A549 treated with RU486 at 1 μM for 4 hours (cell line): ENCODE results near the gene ACACB. TPM values are rescaled to one million over a fixed set of nuclear protein-coding genes. Genes with fewer than 3 reads are reported as not detected.

Experiments used
- total RNA-seq: library from RNA; stranded (reverse); fragments of 200-300 nt; extraction: Qiagen RNA extraction; gene quantifications from 5 replicates; pipeline ENCODE4 v1.2.3, GENCODE V29; 2022; ENCODE audit warnings: low read depth

ACACB gene
- total RNA-seq, result 3.6 to 8.3 TPM (median 6.5 TPM) in 5 replicates

DNA sequence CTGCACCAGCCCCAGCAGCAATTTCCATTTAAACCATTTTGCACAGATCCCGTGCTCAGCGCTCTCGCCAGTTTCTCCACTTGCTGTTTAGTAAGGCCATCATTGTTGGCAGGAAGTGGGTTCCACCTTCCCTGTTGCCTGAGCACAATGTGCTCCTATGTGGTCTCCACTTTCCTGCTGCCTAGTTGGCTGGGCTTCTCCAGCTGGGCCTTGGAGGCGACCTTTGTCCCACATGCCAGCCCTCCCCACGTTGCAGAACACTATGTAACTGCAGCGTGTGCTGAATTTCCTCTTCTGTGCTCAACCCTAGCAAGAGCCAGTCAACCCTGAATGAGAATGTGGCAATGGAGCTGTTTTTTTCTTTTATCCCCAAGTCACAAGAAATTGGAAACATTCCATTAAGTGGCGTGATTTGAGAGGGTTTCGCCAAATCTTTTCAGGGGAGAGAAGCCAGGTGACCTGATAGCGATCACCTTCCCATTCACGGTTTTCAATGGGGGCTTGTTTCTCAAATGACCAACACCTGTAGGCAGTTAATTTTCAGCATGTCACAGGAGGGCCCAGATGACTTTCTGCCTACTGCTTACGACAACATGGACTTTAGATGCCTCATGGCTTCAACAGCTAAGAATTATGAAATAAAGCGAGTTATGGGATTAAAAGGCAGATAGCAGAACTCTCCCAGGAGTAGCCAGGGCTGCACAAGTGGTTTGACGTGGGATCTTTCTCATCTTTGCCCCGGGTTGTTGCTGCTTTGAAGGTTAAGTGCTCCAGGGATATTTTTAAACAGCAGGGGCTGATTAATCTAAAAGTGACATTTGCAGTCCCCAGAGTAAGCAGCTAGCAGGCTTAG, at the start of gene ACACB:
Gene ACACB (plus strand): TSS at position 830 of the 853 bp plus-strand sequence. CDS start 22,819 bp downstream, outside the sequence.

DNA sequence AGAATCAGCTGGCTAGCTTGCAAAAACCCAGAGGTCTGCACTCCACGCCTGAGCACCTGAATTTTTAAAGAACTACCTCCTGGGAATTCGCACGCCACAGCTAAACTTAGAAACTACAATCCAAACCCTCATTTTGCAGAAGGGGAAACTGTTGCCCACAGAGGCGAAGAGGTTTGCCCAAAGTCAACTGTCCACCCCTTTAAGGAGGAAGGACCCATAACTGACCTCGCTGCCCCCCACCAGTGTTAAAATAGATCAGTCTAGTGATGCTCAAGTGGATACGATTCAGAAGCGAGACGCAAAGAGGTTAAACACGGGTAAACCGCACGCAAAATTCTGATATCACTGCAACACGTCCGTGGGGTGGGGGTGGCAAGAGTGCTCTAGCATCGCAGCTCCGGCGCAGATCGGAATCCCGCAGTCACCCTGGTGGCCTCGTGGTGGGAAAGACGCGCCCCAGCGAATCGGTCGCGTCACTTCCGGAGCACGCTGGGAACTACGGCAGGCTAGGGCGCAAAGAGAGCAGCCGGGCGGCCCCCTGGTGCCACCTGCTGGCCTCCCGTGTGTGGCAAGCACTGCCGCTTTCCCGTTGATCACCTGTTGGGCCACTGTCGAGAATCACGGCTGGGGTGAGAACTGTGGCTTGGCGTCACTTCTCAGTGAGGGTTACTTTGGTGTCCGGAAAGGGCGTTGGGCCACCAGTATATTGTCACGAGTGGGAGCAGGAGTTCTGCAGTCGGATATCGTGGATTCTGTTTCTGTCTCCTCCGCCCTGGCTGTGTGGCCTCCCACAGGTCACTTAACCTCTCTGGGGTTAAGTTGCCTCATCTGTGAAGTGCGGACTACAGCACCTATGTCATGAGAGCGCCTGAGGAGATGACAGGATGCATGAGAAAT, 23.1 kb upstream of the ACACB start, which contains the start of gene ALKBH2:
Gene ALKBH2 (minus strand): TSS at position 451 of the 897 bp plus-strand sequence. CDS start 686 bp downstream, outside the sequence.

DNA sequence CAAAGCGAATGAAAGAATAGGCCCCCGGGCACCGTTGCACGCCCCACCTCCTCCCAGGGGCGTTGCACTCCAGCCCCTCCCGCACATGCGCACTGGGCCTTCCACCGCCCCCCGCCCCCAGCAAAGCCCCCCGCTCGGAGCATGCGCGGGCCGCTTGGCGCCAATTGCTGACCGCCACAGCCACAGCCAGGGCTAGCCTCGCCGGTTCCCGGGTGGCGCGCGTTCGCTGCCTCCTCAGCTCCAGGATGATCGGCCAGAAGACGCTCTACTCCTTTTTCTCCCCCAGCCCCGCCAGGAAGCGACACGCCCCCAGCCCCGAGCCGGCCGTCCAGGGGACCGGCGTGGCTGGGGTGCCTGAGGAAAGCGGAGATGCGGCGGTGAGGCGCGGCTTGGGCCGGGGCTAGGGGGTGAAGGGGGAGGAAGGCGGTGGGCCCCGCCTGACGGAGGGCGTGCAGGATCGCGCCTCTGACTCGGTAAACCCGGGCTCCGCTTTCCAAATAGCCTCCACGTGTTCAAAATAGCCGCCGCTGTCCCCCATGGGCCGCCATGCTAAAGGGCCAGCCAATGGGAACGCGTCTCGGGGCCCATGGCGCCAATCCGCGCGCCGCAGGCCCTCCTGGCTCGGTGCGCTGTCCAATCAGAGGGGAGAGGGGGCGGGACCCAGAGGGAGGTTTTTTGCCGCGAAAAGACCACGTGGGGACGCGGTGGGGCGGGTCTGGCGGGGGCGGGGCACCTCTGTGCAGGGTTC, 18.8 kb upstream of the ACACB start, which contains the start of gene UNG:
Gene UNG (plus strand): TSS at position 163 of the 748 bp plus-strand sequence. CDS start 83 bp downstream, at position 246.

DNA sequence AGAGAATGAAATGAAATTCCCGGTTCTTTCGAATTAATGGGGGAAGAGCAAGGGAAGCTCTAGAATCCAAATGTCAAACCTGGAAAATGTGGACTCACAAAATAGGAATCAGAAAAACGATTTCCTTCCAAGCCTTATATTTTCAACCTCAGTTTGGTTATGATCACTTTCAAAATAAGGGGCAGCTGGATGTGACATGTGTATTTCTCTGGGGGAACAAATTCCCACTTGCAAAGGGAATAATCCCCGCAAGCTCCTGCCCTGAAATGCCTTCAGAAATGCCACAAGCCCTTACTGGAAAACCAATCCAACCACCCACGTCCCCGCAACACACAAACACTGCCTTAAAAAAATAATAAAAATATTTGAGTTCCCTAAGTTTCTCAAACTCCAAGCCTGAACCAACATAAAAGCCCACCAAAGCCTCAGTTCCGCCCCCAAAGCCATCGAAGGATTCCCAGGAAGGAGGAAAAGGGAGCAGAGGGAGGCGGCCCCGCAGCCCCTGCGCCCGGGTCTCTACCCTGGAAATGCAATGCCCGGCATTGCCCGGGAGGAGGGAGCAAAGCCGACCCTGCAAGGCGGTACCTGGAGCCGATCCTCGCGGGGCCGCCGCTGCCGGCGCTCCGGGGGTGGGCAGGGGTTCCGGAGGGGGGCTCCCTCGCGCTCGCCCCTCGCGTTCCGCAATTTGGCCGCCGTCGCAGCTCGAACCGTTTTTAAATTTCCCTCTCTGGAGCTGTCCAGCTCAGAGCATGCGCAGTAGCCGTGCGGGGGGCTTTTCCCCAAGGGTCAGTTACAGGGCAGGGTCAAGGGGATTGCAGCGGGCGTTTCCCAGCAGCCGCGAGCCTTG, 192.4 kb downstream of the ACACB start, which contains the start of gene FOXN4:
Gene FOXN4 (minus strand): TSS at position 751 of the 847 bp plus-strand sequence. CDS start 963 bp downstream, outside the sequence.

Other genes starting within 250 kb of the ACACB start
- not detected in 5 replicates for gene DAO, start 236.5 kb upstream of the ACACB start, total RNA-seq
- not detected in 5 replicates for gene SVOP, start 95.5 kb upstream of the ACACB start, total RNA-seq
- 8.1 to 12.9 TPM (median 10.5 TPM) in 5 replicates for gene USP30, start 64.0 kb upstream of the ACACB start, total RNA-seq
- gene ALKBH2, start 23.1 kb upstream of the ACACB start, total RNA-seq, result 44.9 to 49.6 TPM (median 45.2 TPM) in 5 replicates
- gene UNG, start 19.0 kb upstream of the ACACB start, total RNA-seq, result 86.0 to 87.7 TPM (median 86.8 TPM) in 5 replicates
- gene FOXN4, start 192.7 kb downstream of the ACACB start, total RNA-seq, result not detected in 5 replicates
- not detected in 5 replicates for gene MYO1H, start 231.3 kb downstream of the ACACB start, total RNA-seq